ENCODE measurements around the gene RASA4. TPM values are rescaled to one million over a fixed set of nuclear protein-coding genes. Genes with fewer than 3 reads are reported as not detected.
"Not testable (repeated sequence)": the region's sequence is repeated elsewhere in the genome, so short reads cannot be mapped to it uniquely, and the experiment has no call there.

The RASA4 gene
- total RNA-seq, 1 donor from 2014 or later: 102 TPM

GRCh38 chr7:102532127-102532526 lies 84.4 kb downstream of the RASA4 start:
- H3K27ac Mint-ChIP-seq (ENCODE audit: unreplicated experiment); H3K4me1 Mint-ChIP-seq (ENCODE audit: low read depth, unreplicated experiment); H3K36me3 Mint-ChIP-seq (ENCODE audit: unreplicated experiment); H3K9me3 Mint-ChIP-seq (ENCODE audit: unreplicated experiment); H3K27me3 Mint-ChIP-seq (ENCODE audit: unreplicated experiment); DNase-seq; H3K4me3 Mint-ChIP-seq (ENCODE audit: unreplicated experiment): not testable (repeated sequence)

GRCh38 chr7:102531583-102531982 lies 85.0 kb downstream of the RASA4 start:
- not testable (repeated sequence) for H3K36me3 Mint-ChIP-seq (ENCODE audit: unreplicated experiment); H3K4me1 Mint-ChIP-seq (ENCODE audit: low read depth, unreplicated experiment); DNase-seq; H3K27me3 Mint-ChIP-seq (ENCODE audit: unreplicated experiment); H3K27ac Mint-ChIP-seq (ENCODE audit: unreplicated experiment); H3K9me3 Mint-ChIP-seq (ENCODE audit: unreplicated experiment); H3K4me3 Mint-ChIP-seq (ENCODE audit: unreplicated experiment)

GRCh38 chr7:102527822-102528793 lies 88.4 kb downstream of the RASA4 start:
- not testable (repeated sequence) for H3K27me3 Mint-ChIP-seq (ENCODE audit: unreplicated experiment); H3K36me3 Mint-ChIP-seq (ENCODE audit: unreplicated experiment); H3K4me3 Mint-ChIP-seq (ENCODE audit: unreplicated experiment); H3K4me1 Mint-ChIP-seq (ENCODE audit: low read depth, unreplicated experiment); H3K27ac Mint-ChIP-seq (ENCODE audit: unreplicated experiment); DNase-seq; H3K9me3 Mint-ChIP-seq (ENCODE audit: unreplicated experiment)

- not testable (repeated sequence) for H3K27me3 Mint-ChIP-seq (ENCODE audit: unreplicated experiment); H3K4me3 Mint-ChIP-seq (ENCODE audit: unreplicated experiment)
These were observed 89.4 kb downstream of the RASA4 start for GRCh38 chr7:102527182-102527581.

GRCh38 chr7:102524803-102525202 lies 91.8 kb downstream of the RASA4 start:
- not testable (repeated sequence) for DNase-seq; H3K27me3 Mint-ChIP-seq (ENCODE audit: unreplicated experiment); H3K27ac Mint-ChIP-seq (ENCODE audit: unreplicated experiment); H3K4me1 Mint-ChIP-seq (ENCODE audit: low read depth, unreplicated experiment); H3K4me3 Mint-ChIP-seq (ENCODE audit: unreplicated experiment); H3K36me3 Mint-ChIP-seq (ENCODE audit: unreplicated experiment); H3K9me3 Mint-ChIP-seq (ENCODE audit: unreplicated experiment)

More at GRCh38 chr7:102527182-102527581, 89.4 kb downstream of the RASA4 start:
- H3K36me3 Mint-ChIP-seq (ENCODE audit: unreplicated experiment); H3K4me1 Mint-ChIP-seq (ENCODE audit: low read depth, unreplicated experiment); H3K9me3 Mint-ChIP-seq (ENCODE audit: unreplicated experiment); H3K27ac Mint-ChIP-seq (ENCODE audit: unreplicated experiment); DNase-seq: not testable (repeated sequence)

Other genes starting within 250 kb of the RASA4 start
- 31.0 TPM for gene PRKRIP1, start 220.4 kb downstream of the RASA4 start, total RNA-seq (ENCODE audit: unreplicated experiment)
- gene ORAI2, start 183.2 kb downstream of the RASA4 start, total RNA-seq (ENCODE audit: unreplicated experiment): 31.8 TPM
- 9.8 TPM for gene ALKBH4, start 151.9 kb downstream of the RASA4 start, total RNA-seq (ENCODE audit: unreplicated experiment)
- gene LRWD1, start 151.8 kb downstream of the RASA4 start, total RNA-seq (ENCODE audit: unreplicated experiment): 37.0 TPM
- gene POLR2J, start 137.8 kb downstream of the RASA4 start, total RNA-seq (ENCODE audit: unreplicated experiment): 28.4 TPM
- 40.1 TPM for gene RASA4B, start 99.0 kb downstream of the RASA4 start, total RNA-seq (ENCODE audit: unreplicated experiment)
- gene UPK3BL2, start 73.1 kb downstream of the RASA4 start, total RNA-seq (ENCODE audit: unreplicated experiment): 11.4 TPM
- gene SPDYE2, start 65.5 kb downstream of the RASA4 start, total RNA-seq (ENCODE audit: unreplicated experiment): not detected
- 32.5 TPM for gene POLR2J3, start 44.2 kb downstream of the RASA4 start, total RNA-seq (ENCODE audit: unreplicated experiment)
- gene UPK3BL1, start 26.0 kb upstream of the RASA4 start, total RNA-seq (ENCODE audit: unreplicated experiment): 21.9 TPM
- gene SPDYE2B, start 33.6 kb upstream of the RASA4 start, total RNA-seq (ENCODE audit: unreplicated experiment): not detected
- gene POLR2J2, start 54.9 kb upstream of the RASA4 start, total RNA-seq (ENCODE audit: unreplicated experiment): 13.4 TPM
- gene FAM185A, start 132.2 kb upstream of the RASA4 start, total RNA-seq (ENCODE audit: unreplicated experiment): 8.5 TPM